Measurements from ENCODE around the gene TAX1BP1. TPM values are rescaled to one million over a fixed set of nuclear protein-coding genes. Genes with fewer than 3 reads are reported as not detected.
"Not testable (repeated sequence)": the region's sequence is repeated elsewhere in the genome, so short reads cannot be mapped to it uniquely, and the experiment has no call there.

The TAX1BP1 gene
- total RNA-seq, 1 donor from 2014 or later: 90.6 TPM

- Mint-ChIP-seq H3K27ac (no peak overlapping the region), H3K36me3 (ENCODE audit: low read depth) (no peaks in the 10 kb centered on the region), H3K9me3 (no peaks in the 10 kb centered on the region), H3K27me3 (ENCODE audit: low read depth) (no peaks in the 10 kb centered on the region), H3K4me1 (ENCODE audit: low read depth) (no peaks in the 10 kb centered on the region), H3K4me3 (ENCODE audit: low read depth) (no peak overlapping the region)
- intact Hi-C loops (cut with micrococcal nuclease): no loop called here
- no peak for DNase-seq (ENCODE audit: low spot score)
Observed at GRCh38 chr7:27842094-27842692, 102.2 kb downstream of the TAX1BP1 start.

GRCh38 chr7:27842851-27843250 is 102.9 kb downstream of the TAX1BP1 start:
- intact Hi-C loops (cut with micrococcal nuclease): no loop called here
- Mint-ChIP-seq H3K36me3 (ENCODE audit: low read depth) (no peaks in the 10 kb centered on the region), H3K27me3 (ENCODE audit: low read depth) (no peaks in the 10 kb centered on the region), H3K4me1 (ENCODE audit: low read depth) (no peaks in the 10 kb centered on the region), H3K4me3 (ENCODE audit: low read depth) (no peak overlapping the region), H3K27ac (no peak overlapping the region), H3K9me3 (no peaks in the 10 kb centered on the region)
- no peak for DNase-seq (ENCODE audit: low spot score)

DNA sequence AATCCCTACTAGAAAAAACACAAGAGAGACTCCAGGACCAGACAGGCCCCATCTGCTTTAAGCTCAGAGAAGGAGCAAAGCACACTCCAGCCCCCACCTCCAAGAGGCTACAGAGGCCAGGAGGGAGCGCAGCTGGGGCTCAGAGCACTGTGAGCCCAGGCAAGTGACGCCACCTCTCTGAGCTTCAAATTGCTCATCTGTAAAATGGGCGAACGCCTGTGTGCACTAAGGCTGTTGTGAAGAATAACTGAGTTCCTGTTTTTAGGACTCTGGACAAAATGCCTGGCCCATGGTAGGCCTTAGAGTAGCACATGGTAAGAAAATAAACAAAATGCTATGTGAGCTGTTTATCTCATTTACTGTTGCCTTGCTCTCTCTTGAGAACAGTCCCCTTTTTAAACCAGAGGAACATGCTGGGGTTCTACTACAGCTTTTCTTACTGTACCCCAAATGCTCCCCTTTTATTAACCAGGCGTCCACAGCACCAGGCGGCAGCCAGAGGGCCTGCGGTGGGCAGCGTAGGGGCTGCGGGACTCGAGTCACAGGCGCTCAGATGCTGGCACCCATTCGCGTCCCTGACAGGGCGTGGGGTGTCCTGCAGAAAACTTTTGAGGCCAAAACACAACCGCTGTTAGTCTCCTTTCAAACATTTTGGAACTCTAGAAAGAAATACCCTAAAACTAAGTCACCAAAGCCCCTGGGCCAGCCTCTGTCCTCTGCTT is 103.8 kb downstream of the TAX1BP1 start:
- Mint-ChIP-seq H3K9me3 (no peaks in the 10 kb centered on the region), H3K4me1 (ENCODE audit: low read depth) (no peaks in the 10 kb centered on the region), H3K4me3 (ENCODE audit: low read depth) (no peak overlapping the region), H3K27me3 (ENCODE audit: low read depth) (peaks cover 2% of the 10 kb centered on the region), H3K27ac (no peak overlapping the region), H3K36me3 (ENCODE audit: low read depth) (no peaks in the 10 kb centered on the region)
- intact Hi-C loops (cut with micrococcal nuclease): no loop called here
- DNase-seq (ENCODE audit: low spot score): no peak

- H3K36me3 Mint-ChIP-seq (ENCODE audit: low read depth): no peaks in the 10 kb centered on the region
- peaks cover 2% of the 10 kb centered on the region for H3K27me3 Mint-ChIP-seq (ENCODE audit: low read depth)
- H3K4me3 Mint-ChIP-seq (ENCODE audit: low read depth): no peak overlapping the region
- no peak overlapping the region for H3K27ac Mint-ChIP-seq
- DNase-seq (ENCODE audit: low spot score): no peak
- H3K4me1 Mint-ChIP-seq (ENCODE audit: low read depth): no peaks in the 10 kb centered on the region
- H3K9me3 Mint-ChIP-seq: no peaks in the 10 kb centered on the region
- intact Hi-C loops (cut with micrococcal nuclease): no loop called here
Observed at GRCh38 chr7:27846388-27846787, 106.4 kb downstream of the TAX1BP1 start.

- Mint-ChIP-seq H3K9me3 (peaks cover 7% of the 10 kb centered on the region), H3K27me3 (ENCODE audit: low read depth) (peaks cover 6% of the 10 kb centered on the region), H3K27ac (no peak overlapping the region), H3K36me3 (ENCODE audit: low read depth) (no peaks in the 10 kb centered on the region), H3K4me1 (ENCODE audit: low read depth) (no peaks in the 10 kb centered on the region), H3K4me3 (ENCODE audit: low read depth) (no peak overlapping the region)
- intact Hi-C loops (cut with micrococcal nuclease): no loop called here
- DNase-seq (ENCODE audit: low spot score): no peak
Observed at GRCh38 chr7:27850531-27850930, 110.6 kb downstream of the TAX1BP1 start.

DNA sequence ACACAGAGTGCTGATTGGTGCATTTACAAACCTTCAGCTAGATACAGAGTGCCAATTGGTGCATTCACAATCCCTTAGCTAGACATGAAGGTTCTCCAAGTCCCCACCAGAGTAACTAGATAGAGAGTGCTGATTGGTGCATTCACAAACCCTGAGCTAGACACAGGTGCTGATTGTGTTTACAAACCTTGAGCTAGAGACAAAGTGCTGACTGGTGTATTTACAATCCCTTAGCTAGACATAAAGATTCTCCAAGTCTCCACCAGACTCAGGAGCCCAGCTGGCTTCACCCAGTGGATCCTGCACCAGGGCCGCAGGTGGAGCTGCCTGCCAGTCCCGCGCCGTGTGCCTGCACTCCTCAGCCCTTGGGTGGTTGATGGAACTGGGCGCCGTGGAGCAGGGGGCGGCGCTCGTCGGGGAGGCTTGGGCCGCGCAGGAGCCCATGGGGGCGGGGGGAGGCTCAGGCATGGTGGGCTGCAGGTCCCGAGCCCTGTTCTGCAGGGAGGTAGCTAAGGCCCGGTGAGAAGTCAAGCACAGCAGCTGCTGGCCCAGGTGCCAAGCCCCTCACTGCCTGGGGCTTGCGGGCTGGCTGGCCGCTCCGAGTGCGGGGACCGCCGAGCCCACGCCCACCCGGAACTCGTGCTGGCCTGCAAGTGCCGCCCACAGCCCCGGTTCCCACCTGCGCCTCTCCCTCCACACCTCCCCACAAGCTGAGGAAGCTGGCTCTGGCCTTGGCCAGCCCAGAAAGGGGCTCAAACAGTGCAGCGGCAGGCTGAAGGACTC is 116.9 kb downstream of the TAX1BP1 start:
- H3K4me1 Mint-ChIP-seq (ENCODE audit: low read depth); H3K27ac Mint-ChIP-seq; DNase-seq (ENCODE audit: low spot score); H3K36me3 Mint-ChIP-seq (ENCODE audit: low read depth); intact Hi-C loops (cut with micrococcal nuclease); H3K4me3 Mint-ChIP-seq (ENCODE audit: low read depth): not testable (repeated sequence)
- peaks cover 11% of the 10 kb centered on the region for H3K9me3 Mint-ChIP-seq
- peaks cover 15% of the 10 kb centered on the region for H3K27me3 Mint-ChIP-seq (ENCODE audit: low read depth)

GRCh38 chr7:27860800-27861199 is 120.8 kb downstream of the TAX1BP1 start:
- H3K9me3 Mint-ChIP-seq: peaks cover 3% of the 10 kb centered on the region
- H3K27me3 Mint-ChIP-seq (ENCODE audit: low read depth): peaks cover 12% of the 10 kb centered on the region
- no peak overlapping the region for H3K4me3 Mint-ChIP-seq (ENCODE audit: low read depth)
- H3K4me1 Mint-ChIP-seq (ENCODE audit: low read depth): no peaks in the 10 kb centered on the region
- no peak overlapping the region for H3K27ac Mint-ChIP-seq
- H3K36me3 Mint-ChIP-seq (ENCODE audit: low read depth): no peaks in the 10 kb centered on the region
- intact Hi-C loops (cut with micrococcal nuclease): no loop called here
- DNase-seq (ENCODE audit: low spot score): no peak

GRCh38 chr7:27861747-27862146 is 121.8 kb downstream of the TAX1BP1 start:
- Mint-ChIP-seq H3K4me3 (ENCODE audit: low read depth) (no peak overlapping the region), H3K27ac (no peak overlapping the region), H3K9me3 (no peaks in the 10 kb centered on the region), H3K36me3 (ENCODE audit: low read depth) (no peaks in the 10 kb centered on the region), H3K27me3 (ENCODE audit: low read depth) (peaks cover 12% of the 10 kb centered on the region), H3K4me1 (ENCODE audit: low read depth) (peaks cover 2% of the 10 kb centered on the region)
- intact Hi-C loops (cut with micrococcal nuclease): no loop called here
- no peak for DNase-seq (ENCODE audit: low spot score)

GRCh38 chr7:27863880-27864279 is 123.9 kb downstream of the TAX1BP1 start:
- intact Hi-C loops (cut with micrococcal nuclease): no loop called here
- Mint-ChIP-seq H3K27me3 (ENCODE audit: low read depth) (peaks cover 12% of the 10 kb centered on the region), H3K9me3 (no peaks in the 10 kb centered on the region), H3K36me3 (ENCODE audit: low read depth) (no peaks in the 10 kb centered on the region), H3K4me3 (ENCODE audit: low read depth) (no peak overlapping the region), H3K4me1 (ENCODE audit: low read depth) (peaks cover 2% of the 10 kb centered on the region), H3K27ac (no peak overlapping the region)
- no peak for DNase-seq (ENCODE audit: low spot score)

DNA sequence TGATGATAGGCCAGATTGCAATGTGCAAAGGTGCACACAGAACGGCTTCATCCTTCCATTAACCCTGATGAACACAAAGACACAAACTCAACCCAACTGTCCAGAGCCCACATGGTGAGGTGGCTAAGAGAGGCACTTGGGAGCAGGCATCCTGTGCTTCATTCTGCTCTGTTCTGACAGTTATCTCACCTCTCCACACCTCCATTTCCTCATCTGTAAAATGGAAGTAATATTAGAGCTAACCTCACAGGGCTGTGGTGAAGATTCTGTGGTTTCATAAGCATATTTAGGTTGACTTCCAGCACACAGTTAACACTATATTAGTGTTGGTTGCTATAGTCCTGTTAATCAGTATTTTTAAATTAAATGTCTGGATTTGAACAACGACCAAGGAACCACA is 126.3 kb downstream of the TAX1BP1 start:
- Mint-ChIP-seq H3K27ac (no peak overlapping the region), H3K4me1 (ENCODE audit: low read depth) (peaks cover 2% of the 10 kb centered on the region), H3K9me3 (no peaks in the 10 kb centered on the region), H3K4me3 (ENCODE audit: low read depth) (no peak overlapping the region), H3K27me3 (ENCODE audit: low read depth) (peaks cover 8% of the 10 kb centered on the region), H3K36me3 (ENCODE audit: low read depth) (no peaks in the 10 kb centered on the region)
- no peak for DNase-seq (ENCODE audit: low spot score)
- intact Hi-C loops (cut with micrococcal nuclease): no loop called here

DNA sequence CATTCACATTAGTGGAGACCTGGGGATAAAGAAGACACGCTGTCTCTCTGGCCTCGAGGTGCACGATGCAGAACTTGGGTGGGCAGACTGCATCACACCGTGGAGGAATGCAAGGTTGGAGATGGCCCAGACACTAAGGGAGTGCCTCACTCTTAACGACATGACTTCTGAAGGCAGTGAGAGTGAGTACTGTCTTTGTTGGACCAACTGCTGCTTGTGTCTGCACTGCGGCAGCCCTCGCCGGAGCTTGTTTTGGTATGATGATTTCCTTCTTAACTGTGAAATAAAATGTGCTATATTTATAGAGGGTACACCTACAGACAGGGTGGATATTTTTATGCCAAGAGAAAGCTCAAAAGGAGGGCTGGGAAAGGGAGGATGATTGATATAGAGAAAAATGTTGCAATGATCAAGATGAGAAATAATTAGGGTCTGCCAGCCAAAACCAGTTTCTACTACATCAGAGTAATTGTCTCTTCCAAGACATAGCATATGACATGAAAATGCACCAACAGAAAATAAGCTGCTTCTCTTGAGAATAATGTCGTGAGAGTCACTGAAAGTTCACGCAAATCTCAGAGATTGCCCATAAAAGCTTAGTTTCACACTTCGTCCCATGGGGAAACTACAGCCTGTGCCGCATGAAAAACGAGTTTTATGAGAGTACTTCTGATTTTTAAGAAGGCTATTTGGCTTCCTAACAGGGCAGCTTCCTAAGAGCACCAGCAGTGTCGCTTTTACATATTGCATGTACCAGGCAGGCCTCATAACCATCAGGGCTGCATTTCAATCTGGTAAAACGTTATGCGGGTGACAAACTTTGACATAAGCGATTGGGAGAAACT is 127.1 kb downstream of the TAX1BP1 start:
- no peak overlapping the region for H3K27ac Mint-ChIP-seq
- intact Hi-C loops (cut with micrococcal nuclease): no loop called here
- H3K36me3 Mint-ChIP-seq (ENCODE audit: low read depth): no peaks in the 10 kb centered on the region
- H3K27me3 Mint-ChIP-seq (ENCODE audit: low read depth): peaks cover 3% of the 10 kb centered on the region
- H3K9me3 Mint-ChIP-seq: no peaks in the 10 kb centered on the region
- DNase-seq (ENCODE audit: low spot score): no peak
- no peak overlapping the region for H3K4me3 Mint-ChIP-seq (ENCODE audit: low read depth)
- peaks cover 2% of the 10 kb centered on the region for H3K4me1 Mint-ChIP-seq (ENCODE audit: low read depth)

DNA sequence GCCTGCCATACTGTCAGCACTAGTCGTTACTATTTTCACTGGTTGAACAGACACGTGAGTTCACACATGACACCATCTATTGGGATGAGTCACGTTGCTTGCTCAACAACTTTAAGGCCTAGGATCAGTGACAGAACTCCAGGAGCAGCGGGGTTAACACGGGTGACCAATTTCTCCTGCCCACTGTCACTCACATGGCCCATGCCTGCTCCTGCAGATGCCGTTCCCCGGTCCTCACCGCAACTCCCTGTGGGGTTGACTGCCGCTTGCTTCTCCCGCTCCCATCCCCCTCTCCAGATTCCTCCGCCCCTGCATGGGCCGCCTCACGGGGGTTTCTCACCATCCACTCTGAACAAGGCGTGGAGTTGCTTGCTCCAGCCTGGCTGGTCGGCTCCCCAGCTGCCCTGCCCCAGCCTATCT is 128.2 kb downstream of the TAX1BP1 start:
- DNase-seq (ENCODE audit: low spot score): no peak
- peaks cover 2% of the 10 kb centered on the region for H3K27me3 Mint-ChIP-seq (ENCODE audit: low read depth)
- no peaks in the 10 kb centered on the region for H3K36me3 Mint-ChIP-seq (ENCODE audit: low read depth)
- peaks cover 2% of the 10 kb centered on the region for H3K4me1 Mint-ChIP-seq (ENCODE audit: low read depth)
- H3K4me3 Mint-ChIP-seq (ENCODE audit: low read depth): no peak overlapping the region
- no peak overlapping the region for H3K27ac Mint-ChIP-seq
- intact Hi-C loops (cut with micrococcal nuclease): no loop called here
- no peaks in the 10 kb centered on the region for H3K9me3 Mint-ChIP-seq

All from activated T-helper 2 cell treated with anti-CD3 and anti-CD28 coated beads, Interferon-gamma antibody, Interleukin-2, Interleukin-4, amounts not matched to agents 10 μg/mL and 5 μg/mL and 100 μg/mL, durations not matched to agents 14 hours and 24 hours and 36 hours (primary cell).